ENCODE data around the gene SNX30.

SNX30 gene

GRCh38 chr9:112898872-112899311 lies 148.3 kb downstream of the SNX30 start:
- no peak overlapping the region for H3K4me3 Mint-ChIP-seq
- no peaks in the 10 kb centered on the region for H3K36me3 Mint-ChIP-seq (ENCODE audit: low read depth)
- DNase-seq, result no peak
- H3K27ac Mint-ChIP-seq, result no peak overlapping the region
- peaks cover 4% of the 10 kb centered on the region for H3K4me1 Mint-ChIP-seq (ENCODE audit: low read depth)
- no peaks in the 10 kb centered on the region for H3K9me3 Mint-ChIP-seq
- H3K27me3 Mint-ChIP-seq, result peaks cover 57% of the 10 kb centered on the region

- H3K27me3 Mint-ChIP-seq, result peaks cover 54% of the 10 kb centered on the region
- H3K9me3 Mint-ChIP-seq, result no peaks in the 10 kb centered on the region
- H3K27ac Mint-ChIP-seq, result no peak overlapping the region
- no peaks in the 10 kb centered on the region for H3K36me3 Mint-ChIP-seq (ENCODE audit: low read depth)
- no peak overlapping the region for H3K4me3 Mint-ChIP-seq
- H3K4me1 Mint-ChIP-seq (ENCODE audit: low read depth), result peaks cover 4% of the 10 kb centered on the region
- no peak for DNase-seq
Observed at GRCh38 chr9:112900488-112900887, 149.9 kb downstream of the SNX30 start.

- Mint-ChIP-seq H3K4me3 (no peak overlapping the region), H3K9me3 (no peaks in the 10 kb centered on the region), H3K36me3 (ENCODE audit: low read depth) (no peaks in the 10 kb centered on the region), H3K4me1 (ENCODE audit: low read depth) (peaks cover 4% of the 10 kb centered on the region), H3K27me3 (peaks cover 52% of the 10 kb centered on the region), H3K27ac (no peak overlapping the region)
- no peak for DNase-seq
Observed at GRCh38 chr9:112900901-112901300, 150.3 kb downstream of the SNX30 start.

- no peaks in the 10 kb centered on the region for H3K36me3 Mint-ChIP-seq (ENCODE audit: low read depth)
- no peak for DNase-seq
- H3K4me1 Mint-ChIP-seq (ENCODE audit: low read depth), result peaks cover 2% of the 10 kb centered on the region
- peaks cover 24% of the 10 kb centered on the region for H3K27me3 Mint-ChIP-seq
- no peak overlapping the region for H3K27ac Mint-ChIP-seq
- H3K9me3 Mint-ChIP-seq, result no peaks in the 10 kb centered on the region
- no peak overlapping the region for H3K4me3 Mint-ChIP-seq
Observed at GRCh38 chr9:112905084-112905483, 154.5 kb downstream of the SNX30 start.

- no peak for DNase-seq
- Mint-ChIP-seq H3K27ac (no peak overlapping the region), H3K4me1 (ENCODE audit: low read depth) (no peaks in the 10 kb centered on the region), H3K4me3 (no peak overlapping the region), H3K9me3 (no peaks in the 10 kb centered on the region), H3K27me3 (peaks cover 3% of the 10 kb centered on the region), H3K36me3 (ENCODE audit: low read depth) (no peaks in the 10 kb centered on the region)
Observed at GRCh38 chr9:112911736-112912135, 161.2 kb downstream of the SNX30 start.

GRCh38 chr9:112912636-112913035 lies 162.1 kb downstream of the SNX30 start:
- no peaks in the 10 kb centered on the region for H3K36me3 Mint-ChIP-seq (ENCODE audit: low read depth)
- no peak overlapping the region for H3K4me3 Mint-ChIP-seq
- no peaks in the 10 kb centered on the region for H3K9me3 Mint-ChIP-seq
- no peak for DNase-seq
- H3K27me3 Mint-ChIP-seq, result peaks cover 3% of the 10 kb centered on the region
- H3K4me1 Mint-ChIP-seq (ENCODE audit: low read depth), result no peaks in the 10 kb centered on the region
- H3K27ac Mint-ChIP-seq, result no peak overlapping the region

- Mint-ChIP-seq H3K4me1 (ENCODE audit: low read depth) (no peaks in the 10 kb centered on the region), H3K27ac (no peak overlapping the region), H3K36me3 (ENCODE audit: low read depth) (no peaks in the 10 kb centered on the region), H3K9me3 (no peaks in the 10 kb centered on the region), H3K27me3 (peaks cover 3% of the 10 kb centered on the region), H3K4me3 (no peak overlapping the region)
- DNase-seq, result no peak
Observed at GRCh38 chr9:112913326-112913725, 162.8 kb downstream of the SNX30 start.

GRCh38 chr9:112914524-112914923 lies 164.0 kb downstream of the SNX30 start:
- Mint-ChIP-seq H3K4me1 (ENCODE audit: low read depth) (no peaks in the 10 kb centered on the region), H3K4me3 (no peak overlapping the region), H3K27me3 (peaks cover 7% of the 10 kb centered on the region), H3K27ac (no peak overlapping the region), H3K36me3 (ENCODE audit: low read depth) (no peaks in the 10 kb centered on the region), H3K9me3 (no peaks in the 10 kb centered on the region)
- no peak for DNase-seq

- H3K27me3 Mint-ChIP-seq, result peaks cover 21% of the 10 kb centered on the region
- H3K4me3 Mint-ChIP-seq, result no peak overlapping the region
- DNase-seq, result no peak
- H3K9me3 Mint-ChIP-seq, result no peaks in the 10 kb centered on the region
- no peak overlapping the region for H3K27ac Mint-ChIP-seq
- H3K36me3 Mint-ChIP-seq (ENCODE audit: low read depth), result no peaks in the 10 kb centered on the region
- no peaks in the 10 kb centered on the region for H3K4me1 Mint-ChIP-seq (ENCODE audit: low read depth)
Observed at GRCh38 chr9:112917047-112917986, 166.8 kb downstream of the SNX30 start.

GRCh38 chr9:112917987-112918362 lies 167.4 kb downstream of the SNX30 start:
- Mint-ChIP-seq H3K27ac (no peak overlapping the region), H3K4me1 (ENCODE audit: low read depth) (no peaks in the 10 kb centered on the region), H3K36me3 (ENCODE audit: low read depth) (no peaks in the 10 kb centered on the region), H3K27me3 (peaks cover 21% of the 10 kb centered on the region), H3K9me3 (no peaks in the 10 kb centered on the region), H3K4me3 (no peak overlapping the region)
- DNase-seq, result no peak

- no peak for DNase-seq
- Mint-ChIP-seq H3K9me3 (no peaks in the 10 kb centered on the region), H3K4me1 (ENCODE audit: low read depth) (no peaks in the 10 kb centered on the region), H3K4me3 (no peak overlapping the region), H3K36me3 (ENCODE audit: low read depth) (no peaks in the 10 kb centered on the region), H3K27me3 (peaks cover 34% of the 10 kb centered on the region), H3K27ac (no peak overlapping the region)
Observed at GRCh38 chr9:112921549-112921948, 171.0 kb downstream of the SNX30 start.

Data from activated T-cell treated with anti-CD3 and anti-CD28 coated beads, Interleukin-2, amount 50 U/mL, for 24 hours (primary cell).